ENCODE data around the gene CDON. TPM values are rescaled to one million over a fixed set of nuclear protein-coding genes. Genes with fewer than 3 reads are reported as not detected.

Gene CDON
- total RNA-seq, 1 donor from 2014 or later, result 157 TPM

- no peak overlapping the region for H3K4me3 Mint-ChIP-seq
These were observed 112.5 kb downstream of the CDON start for GRCh38 chr11:125950178-125950490.

GRCh38 chr11:125949271-125950177, 113.1 kb downstream of the CDON start:
- H3K4me3 Mint-ChIP-seq, result no peak overlapping the region
- TF ChIP-seq, protein P1, sequence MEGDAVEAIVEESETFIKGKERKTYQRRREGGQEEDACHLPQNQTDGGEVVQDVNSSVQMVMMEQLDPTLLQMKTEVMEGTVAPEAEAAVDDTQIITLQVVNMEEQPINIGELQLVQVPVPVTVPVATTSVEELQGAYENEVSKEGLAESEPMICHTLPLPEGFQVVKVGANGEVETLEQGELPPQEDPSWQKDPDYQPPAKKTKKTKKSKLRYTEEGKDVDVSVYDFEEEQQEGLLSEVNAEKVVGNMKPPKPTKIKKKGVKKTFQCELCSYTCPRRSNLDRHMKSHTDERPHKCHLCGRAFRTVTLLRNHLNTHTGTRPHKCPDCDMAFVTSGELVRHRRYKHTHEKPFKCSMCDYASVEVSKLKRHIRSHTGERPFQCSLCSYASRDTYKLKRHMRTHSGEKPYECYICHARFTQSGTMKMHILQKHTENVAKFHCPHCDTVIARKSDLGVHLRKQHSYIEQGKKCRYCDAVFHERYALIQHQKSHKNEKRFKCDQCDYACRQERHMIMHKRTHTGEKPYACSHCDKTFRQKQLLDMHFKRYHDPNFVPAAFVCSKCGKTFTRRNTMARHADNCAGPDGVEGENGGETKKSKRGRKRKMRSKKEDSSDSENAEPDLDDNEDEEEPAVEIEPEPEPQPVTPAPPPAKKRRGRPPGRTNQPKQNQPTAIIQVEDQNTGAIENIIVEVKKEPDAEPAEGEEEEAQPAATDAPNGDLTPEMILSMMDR (conservative IDR thresholded peaks at IDR 0.05), result no peak
- peak; percentile 64 for DNase-seq (ENCODE audit: extremely low spot score, unreplicated experiment)
- no peak overlapping the region for H3K27ac Mint-ChIP-seq
- peaks cover 19% of the 10 kb centered on the region for H3K4me1 Mint-ChIP-seq (ENCODE audit: unreplicated experiment)
- H3K27me3 Mint-ChIP-seq, result peaks cover under 1% of the 10 kb centered on the region
- no peaks in the 10 kb centered on the region for H3K9me3 Mint-ChIP-seq
- no peaks in the 10 kb centered on the region for H3K36me3 Mint-ChIP-seq

More at GRCh38 chr11:125950178-125950490, 112.5 kb downstream of the CDON start:
- Mint-ChIP-seq H3K27ac (no peak overlapping the region), H3K36me3 (no peaks in the 10 kb centered on the region), H3K9me3 (no peaks in the 10 kb centered on the region), H3K27me3 (no peaks in the 10 kb centered on the region), H3K4me1 (ENCODE audit: unreplicated experiment) (peaks cover 19% of the 10 kb centered on the region)
- DNase-seq (ENCODE audit: extremely low spot score, unreplicated experiment), result peak; percentile 57
- TF ChIP-seq, protein P1 (conservative IDR thresholded peaks at IDR 0.05), result no peak

- peaks cover 25% of the 10 kb centered on the region for H3K4me1 Mint-ChIP-seq (ENCODE audit: unreplicated experiment)
These were observed 114.2 kb downstream of the CDON start for GRCh38 chr11:125948278-125949051.

DNA sequence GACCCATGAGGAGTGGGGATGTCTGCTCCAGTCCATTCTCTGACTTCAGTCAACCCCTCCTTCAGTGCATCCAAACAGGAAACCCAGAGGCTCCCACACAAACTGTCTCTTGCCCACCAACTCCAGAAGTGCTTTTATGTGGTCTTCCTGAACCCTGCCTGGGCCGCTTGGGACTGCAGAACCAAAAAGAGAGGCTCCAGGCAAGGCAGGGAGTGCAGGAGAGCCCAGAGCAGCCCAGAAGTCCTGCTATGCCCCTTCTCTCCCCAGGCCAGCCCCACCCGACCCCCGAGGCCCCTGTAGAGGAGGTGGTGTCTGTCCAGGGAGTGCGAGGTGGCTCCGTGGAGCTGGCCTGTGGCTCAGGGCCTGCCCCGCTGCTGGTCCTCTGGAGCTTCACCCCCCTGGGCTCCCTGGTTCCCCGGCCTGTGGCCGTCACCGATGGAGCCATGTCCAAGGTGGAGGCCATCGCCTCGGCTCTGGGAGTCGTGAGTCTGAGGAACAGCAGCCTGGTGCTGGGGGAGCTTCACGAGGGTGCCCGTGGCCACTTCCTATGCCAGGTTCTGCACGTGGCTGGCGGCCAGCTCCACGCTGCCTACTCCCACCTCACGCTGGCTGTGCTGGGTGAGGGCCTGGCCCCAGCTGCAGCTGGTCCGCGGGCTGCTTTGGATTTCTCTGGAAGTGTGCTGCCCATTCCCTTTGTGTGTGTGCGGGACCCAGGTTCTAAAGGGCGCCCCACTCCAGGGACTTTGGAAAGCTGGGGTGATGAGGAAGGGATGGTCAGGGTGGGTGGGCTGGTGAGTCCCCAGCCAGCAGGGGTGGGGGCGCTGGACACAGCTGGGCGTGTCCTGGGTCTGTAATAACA, 115.0 kb downstream of the CDON start:
- H3K4me3 Mint-ChIP-seq, result no peak overlapping the region
- peaks cover 8% of the 10 kb centered on the region for H3K27me3 Mint-ChIP-seq

More at GRCh38 chr11:125948278-125949051, 114.2 kb downstream of the CDON start:
- Mint-ChIP-seq H3K27ac (no peak overlapping the region), H3K9me3 (no peaks in the 10 kb centered on the region), H3K36me3 (no peaks in the 10 kb centered on the region), H3K4me3 (no peak overlapping the region), H3K27me3 (peaks cover 8% of the 10 kb centered on the region)
- peak; percentile 67 for DNase-seq (ENCODE audit: extremely low spot score, unreplicated experiment)
- TF ChIP-seq, protein P1 (conservative IDR thresholded peaks at IDR 0.05), result no peak

More for the DNA sequence above, 115.0 kb downstream of the CDON start:
- no peaks in the 10 kb centered on the region for H3K9me3 Mint-ChIP-seq
- no peak overlapping the region for H3K27ac Mint-ChIP-seq
- peaks cover 27% of the 10 kb centered on the region for H3K4me1 Mint-ChIP-seq (ENCODE audit: unreplicated experiment)
- DNase-seq (ENCODE audit: extremely low spot score, unreplicated experiment), result peak; percentile 68
- H3K36me3 Mint-ChIP-seq, result no peaks in the 10 kb centered on the region
- TF ChIP-seq, protein P1 (conservative IDR thresholded peaks at IDR 0.05), result no peak
